PC-9 (cell line): ENCODE data around the gene NDST1. TPM values are rescaled to one million over a fixed set of nuclear protein-coding genes. Genes with fewer than 3 reads are reported as not detected.

ENCODE experiments used
- BruUV-seq: library from RNA; stranded (reverse); fragments of 400-500 nt; replicated peaks from 2 replicates; lab custom pipeline; 2021; lab: Mats Ljungman, UMichigan
- CTCF ChIA-PET: fragments of 300-600 bp; sonication (Branson Sonifier 250); formaldehyde crosslinking; loops from one replicate; lab custom pipeline; 2022; ENCODE audit warnings: antibody characterized with exemption; lab: Charles Lee
- POLR2A ChIA-PET: fragments of 300-600 bp; sonication (Branson Sonifier 250); formaldehyde crosslinking; loops from one replicate; lab custom pipeline; 2022; ENCODE audit warnings: antibody characterized with exemption; ENCODE audit not compliant: unreplicated experiment; lab: Charles Lee
- DNase-seq, 2 experiments: peaks; one replicate each; pipeline versions ENCODE4 v3.0.0 to v3.0.0-alpha.2; 2015 to 2022; ENCODE audit warnings: mixed read lengths in 1 of 2
- H2AFZ ChIP-seq: fragments of 200-600 bp; sonication (generic); 2 replicates; pipeline ENCODE4 v1.8.1; 2017; ENCODE audit warnings: antibody characterized with exemption
- H3F3A ChIP-seq: fragments of 200-600 bp; sonication (generic); 2 replicates; pipeline ENCODE4 v1.8.1; 2017; ENCODE audit warnings: antibody characterized with exemption, mild to moderate bottlenecking, low read depth; ENCODE audit not compliant: insufficient read depth
- H3K27ac ChIP-seq: fragments of 200-600 bp; sonication (generic); 2 replicates; pipeline ENCODE4 v1.6.1; 2016; ENCODE audit warnings: mixed run types
- H3K27me3 ChIP-seq: fragments of 200-600 bp; sonication (generic); 2 replicates; pipeline ENCODE4 v1.6.1; 2016; ENCODE audit warnings: low read depth, mixed run types; ENCODE audit not compliant: insufficient read depth
- H3K36me3 ChIP-seq: fragments of 200-600 bp; sonication (generic); 2 replicates; pipeline ENCODE4 v1.6.1; 2016; ENCODE audit warnings: low read depth, mixed run types
- H3K4me1 ChIP-seq: fragments of 200-600 bp; sonication (generic); replicated peaks from 2 replicates; pipeline ENCODE4 v1.6.1; 2016; ENCODE audit warnings: mixed run types; ENCODE audit not compliant: insufficient read depth
- H3K4me2 ChIP-seq: fragments of 200-600 bp; sonication (generic); 2 replicates; pipeline ENCODE4 v1.6.1; 2017; ENCODE audit warnings: mixed run types
- H3K4me3 ChIP-seq: fragments of 200-600 bp; sonication (generic); 2 replicates; pipeline ENCODE4 v1.6.1; 2016; ENCODE audit warnings: mixed run types
- H3K79me2 ChIP-seq: fragments of 200-600 bp; sonication (generic); 2 replicates; pipeline ENCODE4 v1.6.1; 2017; ENCODE audit warnings: low read depth, mixed run types
- H3K9me2 ChIP-seq: fragments of 200-600 bp; sonication (generic); 2 replicates; pipeline ENCODE4 v1.8.1; 2017; ENCODE audit warnings: mild to moderate bottlenecking; ENCODE audit not compliant: insufficient read depth
- H3K9me3 ChIP-seq: fragments of 200-600 bp; sonication (generic); 2 replicates; pipeline ENCODE4 v1.8.1; 2016; ENCODE audit warnings: low read depth; ENCODE audit not compliant: insufficient read depth
- H4K20me1 ChIP-seq: fragments of 200-600 bp; sonication (generic); 2 replicates; pipeline ENCODE4 v1.8.1; 2017; ENCODE audit not compliant: insufficient read depth
- EZH2 ChIP-seq: fragments of 200-600 bp; sonication (generic); IDR thresholded peaks from 2 replicates; pipeline ENCODE4 v1.8.0; 2017; ENCODE audit warnings: antibody characterized with exemption, low read depth
- intact Hi-C: fragments of 100-400 bp; cut with micrococcal nuclease; formaldehyde crosslinking; loops from one replicate; pipeline ENCODE4 v1.10.0; 2022; ENCODE audit not compliant: unreplicated experiment
- total RNA-seq: library from RNA; stranded (reverse); gene quantifications from 2 replicates; pipeline ENCODE4 v1.2.3, GENCODE V29; 2021
- TF ChIP-seq, protein P1 (sequence below): fragments of 200-600 bp; sonication (generic); conservative IDR thresholded peaks from 2 replicates; pipeline ENCODE4 v1.6.1; 2017; ENCODE audit warnings: mixed run types, antibody characterized with exemption, mild to moderate bottlenecking, moderate library complexity

NDST1 gene
- total RNA-seq, 1 experiment from 2014 or later = 94.3 TPM

DNA sequence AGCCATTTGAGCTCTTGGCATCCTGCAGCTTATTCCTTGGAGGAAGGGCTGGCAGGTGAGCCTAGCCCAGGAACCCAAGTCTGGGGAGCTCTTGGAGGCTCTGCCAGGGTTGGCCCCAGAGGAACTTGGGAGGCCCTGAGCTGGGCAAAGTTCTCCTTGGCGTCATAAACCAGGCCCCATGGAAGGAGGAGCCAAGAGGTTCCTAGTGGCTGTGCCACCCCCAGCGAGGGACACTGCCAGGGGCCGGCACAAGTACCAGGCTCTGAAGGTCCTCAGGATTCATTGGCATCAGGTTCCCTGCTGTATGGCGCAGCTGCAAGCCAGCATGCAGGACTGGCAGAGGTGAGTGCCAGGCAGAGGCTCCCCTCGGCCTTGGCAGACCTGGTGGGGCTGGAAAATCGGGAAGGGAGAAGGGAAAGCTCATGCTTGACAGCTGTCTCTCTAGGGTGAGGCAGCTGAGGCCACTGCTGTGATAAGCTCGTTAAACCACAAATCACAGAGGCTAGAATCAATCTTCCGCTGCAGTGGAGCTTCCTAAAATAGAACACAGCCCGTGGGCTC lies 77.9 kb downstream of the NDST1 start:
- no peaks in the 10 kb centered on the region for H3K9me3 ChIP-seq
- no TSS peak for BruUV-seq
- POLR2A ChIA-PET = no interaction called here
- H3K27me3 ChIP-seq = peaks cover 9% of the 10 kb centered on the region
- CTCF ChIA-PET = no interaction called here
- TF ChIP-seq, protein P1, sequence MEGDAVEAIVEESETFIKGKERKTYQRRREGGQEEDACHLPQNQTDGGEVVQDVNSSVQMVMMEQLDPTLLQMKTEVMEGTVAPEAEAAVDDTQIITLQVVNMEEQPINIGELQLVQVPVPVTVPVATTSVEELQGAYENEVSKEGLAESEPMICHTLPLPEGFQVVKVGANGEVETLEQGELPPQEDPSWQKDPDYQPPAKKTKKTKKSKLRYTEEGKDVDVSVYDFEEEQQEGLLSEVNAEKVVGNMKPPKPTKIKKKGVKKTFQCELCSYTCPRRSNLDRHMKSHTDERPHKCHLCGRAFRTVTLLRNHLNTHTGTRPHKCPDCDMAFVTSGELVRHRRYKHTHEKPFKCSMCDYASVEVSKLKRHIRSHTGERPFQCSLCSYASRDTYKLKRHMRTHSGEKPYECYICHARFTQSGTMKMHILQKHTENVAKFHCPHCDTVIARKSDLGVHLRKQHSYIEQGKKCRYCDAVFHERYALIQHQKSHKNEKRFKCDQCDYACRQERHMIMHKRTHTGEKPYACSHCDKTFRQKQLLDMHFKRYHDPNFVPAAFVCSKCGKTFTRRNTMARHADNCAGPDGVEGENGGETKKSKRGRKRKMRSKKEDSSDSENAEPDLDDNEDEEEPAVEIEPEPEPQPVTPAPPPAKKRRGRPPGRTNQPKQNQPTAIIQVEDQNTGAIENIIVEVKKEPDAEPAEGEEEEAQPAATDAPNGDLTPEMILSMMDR = no peak
- no peak for TF ChIP-seq EZH2
- no peaks in the 10 kb centered on the region for H3K79me2 ChIP-seq
- H3K9me2 ChIP-seq = no peaks in the 10 kb centered on the region
- H3K4me1 ChIP-seq = no peaks in the 10 kb centered on the region
- intact Hi-C loops = no loop called here
- H4K20me1 ChIP-seq = no peaks in the 10 kb centered on the region
- no peak overlapping the region for H3K4me3 ChIP-seq
- H3K27ac ChIP-seq = no peak overlapping the region
- no peaks in the 10 kb centered on the region for H3F3A ChIP-seq
- no peak overlapping the region for H2AFZ ChIP-seq
- no peak for DNase-seq
- no peaks in the 10 kb centered on the region for H3K36me3 ChIP-seq
- no peak overlapping the region for H3K4me2 ChIP-seq

DNA sequence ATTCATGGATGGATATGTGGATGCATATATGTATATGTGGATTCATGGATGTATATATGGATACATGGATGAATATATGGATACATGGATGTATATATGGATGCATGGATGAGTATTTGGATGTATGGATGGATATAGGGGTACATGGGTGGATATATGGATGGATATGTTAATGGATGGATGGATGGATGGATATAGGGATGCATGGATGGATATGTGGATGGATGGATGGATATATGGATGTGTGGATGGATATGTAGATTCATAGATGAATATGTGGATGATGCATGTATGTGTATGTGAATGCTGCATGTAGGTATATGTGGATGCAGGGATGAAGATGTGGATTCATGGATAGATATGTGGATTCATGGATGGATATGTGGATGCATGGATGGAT lies 79.1 kb downstream of the NDST1 start:
- Histone ChIP-seq H3K79me2 (no peaks in the 10 kb centered on the region), H3K4me2 (no peak overlapping the region), H4K20me1 (no peaks in the 10 kb centered on the region), H3K9me2 (no peaks in the 10 kb centered on the region), H3K4me3 (no peak overlapping the region), H3F3A (no peaks in the 10 kb centered on the region), H3K27ac (no peak overlapping the region), H3K36me3 (no peaks in the 10 kb centered on the region), H2AFZ (no peak overlapping the region), H3K9me3 (no peaks in the 10 kb centered on the region), H3K4me1 (no peaks in the 10 kb centered on the region), H3K27me3 (0 out of 2 replicates have a peak, but pooled peaks cover 6% of the 10 kb centered on the region)
- DNase-seq = no peak
- ChIA-PET POLR2A (no interaction called here), CTCF (no interaction called here)
- intact Hi-C loops = no loop called here
- TF ChIP-seq, protein P1 = no peak
- TF ChIP-seq EZH2 = no peak
- BruUV-seq = no TSS peak

DNA sequence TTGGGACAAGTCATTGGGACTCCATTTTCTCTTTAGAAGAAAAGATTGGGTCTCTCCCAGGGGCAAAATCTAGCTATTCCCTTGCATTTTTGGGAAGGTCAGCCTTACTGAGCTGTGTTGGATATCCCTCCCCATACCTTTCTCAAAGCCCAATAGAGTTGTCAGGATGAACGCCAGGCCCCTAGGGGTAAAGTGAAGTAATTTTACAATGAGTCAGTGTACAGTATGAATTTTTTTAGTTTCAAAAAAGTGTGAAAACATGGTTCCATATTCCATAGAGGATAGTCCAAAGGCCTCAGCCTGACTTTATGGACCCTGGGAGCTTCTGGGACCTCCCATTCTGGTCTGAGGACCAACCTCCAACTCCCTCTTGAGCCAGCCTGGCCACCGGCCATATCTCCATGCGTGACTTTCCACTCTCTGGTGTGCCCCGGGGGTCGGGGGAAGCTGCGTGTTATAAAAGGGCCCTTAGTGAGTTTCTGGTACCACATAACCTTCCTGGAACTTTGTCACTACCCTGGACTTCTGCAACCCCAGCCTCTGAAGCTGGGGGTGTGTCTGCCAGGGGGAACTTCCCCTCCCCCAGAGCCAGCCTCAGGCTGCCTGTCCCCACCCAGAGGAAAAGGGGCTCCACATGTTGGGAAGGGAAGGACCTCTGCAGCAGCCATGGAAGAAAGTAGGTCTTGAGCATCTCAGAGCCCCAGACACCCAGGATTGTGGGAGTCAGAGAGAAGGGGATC lies 80.1 kb downstream of the NDST1 start:
- Histone ChIP-seq H3K4me3 (no peak overlapping the region), H3F3A (no peaks in the 10 kb centered on the region), H3K27ac (no peak overlapping the region), H3K36me3 (no peaks in the 10 kb centered on the region), H3K4me1 (no peaks in the 10 kb centered on the region), H3K9me2 (no peaks in the 10 kb centered on the region), H2AFZ (no peak overlapping the region), H4K20me1 (no peaks in the 10 kb centered on the region), H3K79me2 (no peaks in the 10 kb centered on the region), H3K4me2 (no peak overlapping the region), H3K9me3 (no peaks in the 10 kb centered on the region), H3K27me3 (0 out of 2 replicates have a peak, but pooled peaks cover 6% of the 10 kb centered on the region)
- intact Hi-C loops = no loop called here
- POLR2A ChIA-PET = no interaction called here
- CTCF ChIA-PET = interaction anchor here (0.6 kb wide), 1 partner anchor 24 kb away, joined by 3 read pairs; no protein-coding TSS in a partner anchor
- no peak for DNase-seq
- BruUV-seq = no TSS peak
- no peak for TF ChIP-seq EZH2
- TF ChIP-seq, protein P1 = no peak
